HCT116 (cell line): ENCODE measurements around the gene CCL21. TPM values are rescaled to one million over a fixed set of nuclear protein-coding genes. Genes with fewer than 3 reads are reported as not detected.

Experiments
- ATAC-seq: fragments of 200-7000 bp; cut with Tn5 transposase; 2 replicates; pipeline ENCODE4 v1.9.1; 2020; ENCODE audit warnings: mild to moderate bottlenecking, moderate library complexity
- BruUV-seq: library from RNA; stranded (reverse); fragments of 400-500 nt; replicated peaks from 2 replicates; lab custom pipeline; 2021; lab: Mats Ljungman, UMichigan
- CTCF ChIA-PET: fragments of 300-600 bp; sonication (Branson Sonifier 250); formaldehyde crosslinking; loops from one replicate; lab custom pipeline; 2021; ENCODE audit warnings: antibody characterized with exemption; lab: Charles Lee
- POLR2A ChIA-PET: fragments of 300-600, 350-600 bp; sonication (Branson Sonifier 250); formaldehyde crosslinking; loops from one replicate; lab custom pipeline; 2021; ENCODE audit warnings: antibody characterized with exemption; lab: Charles Lee
- RAD21 ChIA-PET, 2 experiments: fragments of 300-600 bp; sonication (Branson Sonifier 250); formaldehyde crosslinking; loops; one replicate each; lab custom pipeline; 2023; ENCODE audit warnings: low total read pairs in 2 of 2; ENCODE audit not compliant: uncharacterized antibody in 2 of 2, unreplicated experiment in 2 of 2, low non-redundant PET in 1 of 2; lab: Charles Lee
- DNase-seq: peaks from one replicate; pipeline ENCODE4 v3.0.0-alpha.2; 2010; ENCODE audit warnings: low read depth, low spot score
- H2AFZ ChIP-seq: fragments of 200-600 bp; shearing (Covaris generic), sonication (generic); 2 replicates; pipeline ENCODE4 v1.6.1; 2017; ENCODE audit warnings: low read depth, mixed run types, mixed read lengths, antibody characterized with exemption, low read length; ENCODE audit not compliant: poor library complexity, severe bottlenecking
- H3K27ac ChIP-seq: 2 replicates; pipeline ENCODE4 v1.5.1; 2012; ENCODE audit warnings: low read depth, low read length
- H3K27me3 ChIP-seq: fragments of 200-600 bp; sonication (generic); 2 replicates; pipeline ENCODE4 v1.6.1; 2016; ENCODE audit warnings: mixed run types, low read length, mixed read lengths; ENCODE audit not compliant: insufficient read depth
- H3K36me3 ChIP-seq, 2 experiments: fragments of 200-500 bp in 1 of 2; fragments of 200-600 bp in 1 of 2; sonication (Bioruptor generic) in 1 of 2; sonication (generic) in 1 of 2; 2 replicates each; pipeline versions ENCODE4 v1.5.1 to v1.6.1; 2014 to 2016; ENCODE audit warnings: low read length in 2 of 2, inconsistent platforms in 1 of 2, mixed read lengths in 1 of 2, mixed run types in 1 of 2; ENCODE audit not compliant: insufficient read depth in 2 of 2, control insufficient read depth in 1 of 2
- H3K4me1 ChIP-seq, 2 experiments: fragments of 200-600 bp in 1 of 2; sonication (generic) in 1 of 2; 2 replicates each; pipeline versions ENCODE4 v1.5.1 to v1.6.1; 2012 to 2017; ENCODE audit warnings: low read length in 2 of 2, inconsistent platforms in 1 of 2, mild to moderate bottlenecking in 1 of 2, mixed read lengths in 1 of 2, mixed run types in 1 of 2, moderate library complexity in 1 of 2; ENCODE audit not compliant: insufficient read depth in 2 of 2, control insufficient read depth in 1 of 2
- H3K4me2 ChIP-seq: fragments of 200-600 bp; sonication (generic); 2 replicates; pipeline ENCODE4 v1.6.1; 2017; ENCODE audit warnings: mixed run types, low read length, mixed read lengths
- H3K4me3 ChIP-seq, 2 experiments: fragments of 200-600 bp in 1 of 2; sonication (generic) in 1 of 2; replicated peaks in 1 of 2; 2 replicates each; pipeline ENCODE4 v1.5.1; 2011 to 2016; ENCODE audit warnings: low read length in 2 of 2, control low read depth in 1 of 2, low read depth in 1 of 2, mild to moderate bottlenecking in 1 of 2, mixed read lengths in 1 of 2, mixed run types in 1 of 2
- H3K79me2 ChIP-seq: fragments of 200-600 bp; sonication (generic); 2 replicates; pipeline ENCODE4 v1.6.1; 2017; ENCODE audit warnings: mild to moderate bottlenecking, mixed run types, low read length, moderate library complexity, mixed read lengths; ENCODE audit not compliant: insufficient read depth
- H3K9ac ChIP-seq: fragments of 200-600 bp; sonication (generic); 2 replicates; pipeline ENCODE4 v1.6.1; 2016; ENCODE audit warnings: low read length, mixed read lengths
- H3K9me2 ChIP-seq: fragments of 200-600 bp; sonication (generic), shearing (Covaris generic); 2 replicates; pipeline ENCODE4 v1.6.1; 2017; ENCODE audit warnings: mixed run types, mild to moderate bottlenecking, moderate library complexity; ENCODE audit not compliant: insufficient read depth
- H3K9me3 ChIP-seq, 2 experiments: fragments of 200-500 bp in 1 of 2; fragments of 200-600 bp in 1 of 2; sonication (Bioruptor generic) in 1 of 2; sonication (generic) in 1 of 2; 2 replicates each; pipeline ENCODE4 v1.6.1; 2014 to 2017; ENCODE audit warnings: low read length in 2 of 2, mixed read lengths in 2 of 2, inconsistent platforms in 1 of 2, low read depth in 1 of 2, mild to moderate bottlenecking in 1 of 2, mixed run types in 1 of 2, moderate library complexity in 1 of 2; ENCODE audit not compliant: control insufficient read depth in 1 of 2, insufficient read depth in 1 of 2
- H4K20me1 ChIP-seq: fragments of 200-600 bp; sonication (generic), shearing (Covaris generic); 2 replicates; pipeline ENCODE4 v1.6.1; 2017; ENCODE audit warnings: mixed run types, mild to moderate bottlenecking, moderate library complexity; ENCODE audit not compliant: insufficient read depth
- CEBPB ChIP-seq: IDR thresholded peaks from 2 replicates; pipeline ENCODE4 v1.6.1; 2012; ENCODE audit warnings: low read depth
- EZH2 ChIP-seq: fragments of 200-600 bp; sonication (generic); IDR thresholded peaks from 2 replicates; pipeline ENCODE4 v1.6.1; 2017; ENCODE audit warnings: antibody characterized with exemption, mixed run types
- JUND ChIP-seq: IDR thresholded peaks from 2 replicates; pipeline ENCODE4 v1.6.1; 2012
- POLR2A ChIP-seq: IDR thresholded peaks from 2 replicates; pipeline ENCODE4 v1.7.0; 2011; ENCODE audit warnings: borderline replicate concordance; ENCODE audit not compliant: insufficient read depth, insufficient read length; ENCODE audit errors: extremely low read depth
- POLR2AphosphoS5 ChIP-seq: IDR thresholded peaks from 2 replicates; pipeline ENCODE4 v1.6.1; 2011; ENCODE audit warnings: mild to moderate bottlenecking, low read depth, low read length, moderate library complexity
- SIN3A ChIP-seq: IDR thresholded peaks from 2 replicates; pipeline ENCODE4 v1.6.1; 2012; ENCODE audit warnings: low read depth
- SP1 ChIP-seq: IDR thresholded peaks from 2 replicates; pipeline ENCODE4 v1.6.1; 2012; ENCODE audit warnings: low read depth
- SRF ChIP-seq: IDR thresholded peaks from 2 replicates; pipeline ENCODE4 v1.6.1; 2012; ENCODE audit warnings: low read depth
- ZFX ChIP-seq: fragments of 450-650 bp; IDR thresholded peaks from 2 replicates; pipeline ENCODE4 v1.6.1; 2017
- intact Hi-C: fragments of 100-400 bp; cut with micrococcal nuclease; formaldehyde crosslinking; loops from 2 replicates; pipeline ENCODE4 v1.10.0; 2022
- total RNA-seq: library from RNA; stranded (reverse); gene quantifications from one replicate; pipeline ENCODE4 v1.2.1, GENCODE V29; 2021; ENCODE audit not compliant: unreplicated experiment
- TF ChIP-seq, protein P1 (sequence below), 3 experiments: fragments of 200-600 bp in 1 of 3; sonication (generic) in 1 of 3; IDR thresholded peaks in 2 of 3; conservative IDR thresholded peaks in 1 of 3; 2 replicates each; pipeline ENCODE4 v1.5.1; 2012 to 2017; ENCODE audit warnings: low read depth in 2 of 3, low read length in 2 of 3, antibody characterized with exemption in 1 of 3, borderline replicate concordance in 1 of 3, control low read depth in 1 of 3, mild to moderate bottlenecking in 1 of 3, mixed read lengths in 1 of 3, mixed run types in 1 of 3, moderate library complexity in 1 of 3; ENCODE audit not compliant: insufficient read depth in 1 of 3
- TF ChIP-seq, protein P2 (sequence below): IDR thresholded peaks from 2 replicates; pipeline ENCODE4 v1.6.1; 2012

Gene CCL21
- total RNA-seq, 1 experiment from 2014 or later: 0.74 TPM

DNA sequence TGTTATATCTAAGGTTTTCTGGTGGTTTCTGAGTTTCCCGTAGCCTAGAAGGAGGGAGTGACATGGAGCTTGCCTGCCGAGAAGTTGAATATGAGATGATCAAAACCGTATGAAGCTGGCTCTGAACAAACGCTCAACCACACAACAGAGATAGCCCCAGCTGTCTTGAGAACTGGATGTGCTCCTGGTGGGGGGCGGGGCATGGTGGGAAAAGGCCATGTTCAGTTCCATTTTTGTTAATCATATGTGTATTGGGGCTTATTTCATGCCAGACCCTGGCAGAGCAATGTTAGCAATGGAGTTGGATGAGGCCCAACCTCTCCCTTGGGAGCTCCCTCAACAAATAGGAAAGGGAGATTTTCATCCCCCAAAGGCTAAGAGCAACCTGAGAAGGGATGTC, 23.7 kb downstream of the CCL21 start:
- Histone ChIP-seq H2AFZ (no peak overlapping the region), H3K9ac (no peak overlapping the region), H3K4me2 (no peak overlapping the region), H3K79me2 (no peaks in the 10 kb centered on the region), H3K27me3 (no peaks in the 10 kb centered on the region), H3K27ac (no peak overlapping the region), H3K4me3 (no peak overlapping the region), H3K36me3 (no peaks in the 10 kb centered on the region), H3K9me3 (no peaks in the 10 kb centered on the region), H3K4me1 (no peaks in the 10 kb centered on the region), H4K20me1 (no peaks in the 10 kb centered on the region), H3K9me2 (no peaks in the 10 kb centered on the region)
- CTCF ChIA-PET: interaction anchor here (2.9 kb wide), 1 partner anchor 16 kb away, joined by 7 read pairs; no protein-coding TSS in a partner anchor
- intact Hi-C loops: no loop called here
- DNase-seq (no peak), ATAC-seq (no peak)
- no TSS peak for BruUV-seq
- TF ChIP-seq SRF: no peak
- RAD21 ChIA-PET: no interaction called here
- POLR2A ChIA-PET: no interaction called here

DNA sequence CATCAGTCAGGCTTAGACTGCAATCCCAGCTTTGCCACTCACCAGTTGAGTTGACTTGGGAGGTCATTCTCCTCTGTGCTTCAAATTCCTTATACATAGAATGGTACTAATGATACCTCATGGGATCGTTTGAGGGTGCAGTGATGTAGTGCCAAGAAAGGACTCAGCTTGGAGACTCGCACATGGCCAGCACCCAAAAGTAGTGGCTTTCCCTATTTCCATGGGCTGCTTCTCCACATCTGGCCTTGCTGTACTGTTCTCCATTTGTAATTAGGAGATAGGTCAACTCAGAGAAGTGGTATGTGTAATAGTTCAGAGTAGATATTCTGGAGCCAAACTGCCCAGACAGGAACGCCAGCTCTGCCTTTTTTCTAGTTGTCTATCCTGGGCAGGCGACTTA, 24.3 kb downstream of the CCL21 start:
- H3K79me2 ChIP-seq: no peaks in the 10 kb centered on the region
- no peak overlapping the region for H3K9ac ChIP-seq
- no peak overlapping the region for H3K27ac ChIP-seq
- CTCF ChIA-PET: interaction anchor here (2.9 kb wide), 1 partner anchor 17 kb away, joined by 7 read pairs; no protein-coding TSS in a partner anchor
- no peak for TF ChIP-seq JUND
- no peak for TF ChIP-seq SP1
- TF ChIP-seq, protein P1, sequence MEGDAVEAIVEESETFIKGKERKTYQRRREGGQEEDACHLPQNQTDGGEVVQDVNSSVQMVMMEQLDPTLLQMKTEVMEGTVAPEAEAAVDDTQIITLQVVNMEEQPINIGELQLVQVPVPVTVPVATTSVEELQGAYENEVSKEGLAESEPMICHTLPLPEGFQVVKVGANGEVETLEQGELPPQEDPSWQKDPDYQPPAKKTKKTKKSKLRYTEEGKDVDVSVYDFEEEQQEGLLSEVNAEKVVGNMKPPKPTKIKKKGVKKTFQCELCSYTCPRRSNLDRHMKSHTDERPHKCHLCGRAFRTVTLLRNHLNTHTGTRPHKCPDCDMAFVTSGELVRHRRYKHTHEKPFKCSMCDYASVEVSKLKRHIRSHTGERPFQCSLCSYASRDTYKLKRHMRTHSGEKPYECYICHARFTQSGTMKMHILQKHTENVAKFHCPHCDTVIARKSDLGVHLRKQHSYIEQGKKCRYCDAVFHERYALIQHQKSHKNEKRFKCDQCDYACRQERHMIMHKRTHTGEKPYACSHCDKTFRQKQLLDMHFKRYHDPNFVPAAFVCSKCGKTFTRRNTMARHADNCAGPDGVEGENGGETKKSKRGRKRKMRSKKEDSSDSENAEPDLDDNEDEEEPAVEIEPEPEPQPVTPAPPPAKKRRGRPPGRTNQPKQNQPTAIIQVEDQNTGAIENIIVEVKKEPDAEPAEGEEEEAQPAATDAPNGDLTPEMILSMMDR (IDR thresholded peaks at IDR 0.05 in 2 of 3, conservative IDR thresholded peaks at IDR 0.05 in 1 of 3; ENCODE audit: borderline replicate concordance in 1 of 3, insufficient read depth in 1 of 3, low read depth in 2 of 3, low read length in 2 of 3): no peak
- TF ChIP-seq EZH2: no peak
- TF ChIP-seq, protein P2, sequence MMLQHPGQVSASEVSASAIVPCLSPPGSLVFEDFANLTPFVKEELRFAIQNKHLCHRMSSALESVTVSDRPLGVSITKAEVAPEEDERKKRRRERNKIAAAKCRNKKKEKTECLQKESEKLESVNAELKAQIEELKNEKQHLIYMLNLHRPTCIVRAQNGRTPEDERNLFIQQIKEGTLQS: no peak
- TF ChIP-seq SRF: no peak
- no peak for TF ChIP-seq SIN3A
- no peak for TF ChIP-seq POLR2AphosphoS5
- TF ChIP-seq ZFX: no peak
- TF ChIP-seq POLR2A: no peak
- no peak for TF ChIP-seq CEBPB
- H3K4me2 ChIP-seq: no peak overlapping the region
- DNase-seq (no peak), ATAC-seq (no peak)
- no peak overlapping the region for H3K4me3 ChIP-seq
- no peaks in the 10 kb centered on the region for H4K20me1 ChIP-seq
- H3K27me3 ChIP-seq: no peaks in the 10 kb centered on the region
- BruUV-seq: no TSS peak
- no peaks in the 10 kb centered on the region for H3K9me2 ChIP-seq
- no peaks in the 10 kb centered on the region for H3K36me3 ChIP-seq
- POLR2A ChIA-PET: no interaction called here
- H2AFZ ChIP-seq: no peak overlapping the region
- no peaks in the 10 kb centered on the region for H3K4me1 ChIP-seq
- intact Hi-C loops: no loop called here
- RAD21 ChIA-PET: no interaction called here
- H3K9me3 ChIP-seq: no peaks in the 10 kb centered on the region
